Type B pancreatic cell (in vitro differentiated cells): ENCODE measurements around the gene PSTK. TPM values are rescaled to one million over a fixed set of nuclear protein-coding genes. Genes with fewer than 3 reads are reported as not detected.

Experiments
- DNase-seq: peaks from one replicate; pipeline ENCODE4 v3.0.0; 2021; ENCODE audit warnings: mixed read lengths; ENCODE audit not compliant: unreplicated experiment; ENCODE audit errors: extremely low spot score
- H3K27ac Mint-ChIP-seq: 2 replicates; pipeline ENCODE4 v1.8.0; 2021; ENCODE audit warnings: mild to moderate bottlenecking, mixed read lengths
- H3K27me3 Mint-ChIP-seq: 2 replicates; pipeline ENCODE4 v1.8.0; 2021; ENCODE audit warnings: mixed read lengths
- H3K36me3 Mint-ChIP-seq: 2 replicates; pipeline ENCODE4 v1.8.0; 2021; ENCODE audit warnings: mixed read lengths
- H3K4me1 Mint-ChIP-seq: one replicate; pipeline ENCODE4 v1.8.0; 2021; ENCODE audit warnings: mixed read lengths; ENCODE audit not compliant: unreplicated experiment
- H3K4me3 Mint-ChIP-seq: 2 replicates; pipeline ENCODE4 v1.8.0; 2021; ENCODE audit warnings: mild to moderate bottlenecking, mixed read lengths
- H3K9me3 Mint-ChIP-seq: 2 replicates; pipeline ENCODE4 v1.8.0; 2021; ENCODE audit warnings: mixed read lengths
- CTCF ChIP-seq: fragments of 200-600 bp; sonication (generic); conservative IDR thresholded peaks from 2 replicates; pipeline ENCODE4 v1.5.0; 2021; ENCODE audit warnings: antibody characterized with exemption, mild to moderate bottlenecking
- total RNA-seq: library from RNA; stranded (reverse); gene quantifications from 2 replicates; pipeline ENCODE4 v1.2.1, GENCODE V29; 2021; ENCODE audit warnings: low replicate concordance

The PSTK gene
- total RNA-seq, 1 donor from 2014 or later: 5.0 TPM

DNA sequence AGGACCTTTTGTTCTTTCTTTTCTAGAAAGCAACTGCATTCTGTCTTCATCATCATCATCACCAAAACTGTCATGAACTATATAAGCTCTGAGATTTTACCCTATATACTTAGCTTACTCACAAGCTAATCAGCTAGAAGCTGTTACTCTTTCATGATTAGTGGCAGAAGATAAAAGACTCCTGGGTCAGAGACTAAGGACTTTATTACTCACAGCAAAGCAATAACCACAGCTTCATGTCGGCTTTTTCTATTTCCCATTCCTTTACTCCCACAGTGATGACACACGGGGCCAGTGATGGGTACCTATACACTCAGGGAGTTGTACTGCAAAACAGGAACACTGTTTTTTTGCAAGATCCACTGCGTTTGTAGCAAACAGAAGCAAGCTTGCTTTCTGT, 17.8 kb upstream of the PSTK start:
- no peaks in the 10 kb centered on the region for H3K36me3 Mint-ChIP-seq
- peaks cover 10% of the 10 kb centered on the region for H3K9me3 Mint-ChIP-seq
- no peak for DNase-seq
- H3K27ac Mint-ChIP-seq: no peak overlapping the region
- peaks cover 12% of the 10 kb centered on the region for H3K27me3 Mint-ChIP-seq
- no peaks in the 10 kb centered on the region for H3K4me1 Mint-ChIP-seq
- no peak overlapping the region for H3K4me3 Mint-ChIP-seq
- TF ChIP-seq CTCF: no peak

GRCh38 chr10:122966879-122967278, 13.3 kb upstream of the PSTK start:
- Mint-ChIP-seq H3K9me3 (peaks cover 23% of the 10 kb centered on the region), H3K27me3 (peaks cover 19% of the 10 kb centered on the region), H3K4me3 (no peak overlapping the region), H3K36me3 (no peaks in the 10 kb centered on the region), H3K4me1 (no peaks in the 10 kb centered on the region), H3K27ac (no peak overlapping the region)
- no peak for DNase-seq
- TF ChIP-seq CTCF: no peak

GRCh38 chr10:122968698-122969097, 11.5 kb upstream of the PSTK start:
- TF ChIP-seq CTCF: no peak
- Mint-ChIP-seq H3K4me1 (no peaks in the 10 kb centered on the region), H3K27me3 (peaks cover 19% of the 10 kb centered on the region), H3K9me3 (peaks cover 23% of the 10 kb centered on the region), H3K36me3 (no peaks in the 10 kb centered on the region), H3K27ac (no peak overlapping the region), H3K4me3 (no peak overlapping the region)
- no peak for DNase-seq

- no peak for TF ChIP-seq CTCF
- no peak overlapping the region for H3K27ac Mint-ChIP-seq
- no peak overlapping the region for H3K4me3 Mint-ChIP-seq
- H3K36me3 Mint-ChIP-seq: no peaks in the 10 kb centered on the region
- DNase-seq: no peak
- H3K4me1 Mint-ChIP-seq: no peaks in the 10 kb centered on the region
- peaks cover 15% of the 10 kb centered on the region for H3K27me3 Mint-ChIP-seq
- no peaks in the 10 kb centered on the region for H3K9me3 Mint-ChIP-seq
Measured at GRCh38 chr10:122974023-122974422, 6.2 kb upstream of the PSTK start.

DNA sequence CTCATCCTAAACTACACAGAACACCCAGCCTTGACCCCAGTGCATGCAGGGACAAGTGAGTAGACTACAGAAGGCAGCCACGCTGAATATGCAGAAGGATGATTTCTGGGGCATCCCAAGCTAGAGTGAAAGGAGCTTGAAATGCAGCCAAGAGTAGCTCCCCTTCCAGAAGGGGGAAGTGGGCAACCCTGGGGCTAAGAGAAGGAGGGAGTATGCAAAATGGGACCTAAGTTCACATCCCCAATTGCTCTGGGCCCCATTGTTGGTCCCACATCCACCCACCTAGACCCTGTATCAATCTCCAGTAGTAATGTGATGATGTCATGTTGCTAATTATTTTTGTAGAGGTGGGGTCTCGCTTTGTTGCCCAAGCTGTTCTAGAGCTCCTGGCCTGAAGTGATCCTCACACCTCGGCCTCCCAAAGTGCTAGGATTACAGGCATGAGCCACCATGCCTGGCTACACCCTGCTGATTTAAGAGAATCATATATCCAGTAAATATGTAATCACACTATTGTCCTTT, 5.6 kb upstream of the PSTK start:
- H3K4me3 Mint-ChIP-seq: no peak overlapping the region
- no peak for DNase-seq
- H3K27ac Mint-ChIP-seq: no peak overlapping the region
- H3K4me1 Mint-ChIP-seq: peaks cover under 1% of the 10 kb centered on the region
- H3K36me3 Mint-ChIP-seq: no peaks in the 10 kb centered on the region
- H3K9me3 Mint-ChIP-seq: no peaks in the 10 kb centered on the region
- peaks cover 15% of the 10 kb centered on the region for H3K27me3 Mint-ChIP-seq
- TF ChIP-seq CTCF: no peak

- peak overlapping the region; percentile 89 for H3K4me3 Mint-ChIP-seq
- peaks cover 10% of the 10 kb centered on the region for H3K4me1 Mint-ChIP-seq
- TF ChIP-seq CTCF: peak; percentile 68
- peaks cover 7% of the 10 kb centered on the region for H3K27me3 Mint-ChIP-seq
- peak overlapping the region; percentile 94 for H3K27ac Mint-ChIP-seq
- DNase-seq: no peak
- H3K36me3 Mint-ChIP-seq: peaks cover 3% of the 10 kb centered on the region
- H3K9me3 Mint-ChIP-seq: no peaks in the 10 kb centered on the region
Measured at GRCh38 chr10:122981066-122981464, 864 bp downstream of the PSTK start.
